Measurements from ENCODE around the gene TGFBR2.

GRCh38 chr3:30633718-30634117 lies 27.3 kb downstream of the TGFBR2 start:
- TF ChIP-seq CTCF (conservative IDR thresholded peaks at IDR 0.05; ENCODE audit: low read depth, low read length) (no peak), EZH2 (IDR thresholded peaks at IDR 0.05; ENCODE audit: low read length, unreplicated experiment) (no peak), EZH2phosphoT487 (IDR thresholded peaks at IDR 0.05; ENCODE audit: borderline replicate concordance, low read length) (no peak)

All from PC-3 (cell line).